DND-41 (cell line): ENCODE data around the gene SLC25A13.

Source experiments
- ATAC-seq: fragments of 200-7000 bp; cut with Tn5 transposase; 3 replicates; pipeline ENCODE4 v1.9.1; 2021; ENCODE audit warnings: low read depth; ENCODE audit not compliant: insufficient read depth
- DNase-seq: peaks from one replicate; pipeline ENCODE4 v3.0.0-alpha.2; 2020
- H2AFZ ChIP-seq: 2 replicates; pipeline ENCODE4 v1.6.0; 2012; ENCODE audit warnings: low read depth, low read length
- H3K27ac ChIP-seq: 2 replicates; pipeline ENCODE4 v1.5.1; 2012; ENCODE audit warnings: low read length, inconsistent platforms
- H3K27me3 ChIP-seq: fragments of 200-600 bp; sonication (generic); 2 replicates; pipeline ENCODE4 v1.6.0; 2012; ENCODE audit warnings: low read length, mild to moderate bottlenecking, inconsistent platforms; ENCODE audit not compliant: insufficient read depth, poor library complexity
- H3K36me3 ChIP-seq: 2 replicates; pipeline ENCODE4 v1.5.1; 2012; ENCODE audit warnings: low read length, inconsistent platforms; ENCODE audit not compliant: insufficient read depth
- H3K4me1 ChIP-seq: 2 replicates; pipeline ENCODE4 v1.5.1; 2012; ENCODE audit warnings: mild to moderate bottlenecking, low read length; ENCODE audit not compliant: insufficient read depth
- H3K4me2 ChIP-seq: 2 replicates; pipeline ENCODE4 v1.6.0; 2012; ENCODE audit warnings: mild to moderate bottlenecking, moderate library complexity, low read length, inconsistent platforms; ENCODE audit not compliant: insufficient read depth
- H3K4me3 ChIP-seq, 2 experiments: fragments of 200-600 bp in 1 of 2; shearing (Covaris generic) in 1 of 2; 2 replicates each; pipeline ENCODE4 v1.5.1; 2012 to 2016; ENCODE audit warnings: inconsistent platforms in 2 of 2, low read length in 2 of 2, mild to moderate bottlenecking in 2 of 2, low read depth in 1 of 2, moderate library complexity in 1 of 2
- H3K79me2 ChIP-seq: 2 replicates; pipeline ENCODE4 v1.6.0; 2012; ENCODE audit warnings: low read length, inconsistent platforms; ENCODE audit not compliant: insufficient read depth
- H3K9ac ChIP-seq: 2 replicates; pipeline ENCODE4 v1.6.0; 2012; ENCODE audit warnings: low read depth, mild to moderate bottlenecking, inconsistent platforms, low read length, moderate library complexity
- H3K9me3 ChIP-seq: 2 replicates; pipeline ENCODE4 v1.5.1; 2012; ENCODE audit warnings: low read length, moderate library complexity, mild to moderate bottlenecking, inconsistent platforms; ENCODE audit not compliant: insufficient read depth, severe bottlenecking
- H4K20me1 ChIP-seq: 2 replicates; pipeline ENCODE4 v1.6.0; 2012; ENCODE audit warnings: low read length; ENCODE audit not compliant: insufficient read depth
- CTCF ChIP-seq: IDR thresholded peaks from 2 replicates; pipeline ENCODE4 v1.5.1; 2012; ENCODE audit warnings: borderline replicate concordance, low read length, moderate library complexity, mild to moderate bottlenecking; ENCODE audit not compliant: poor library complexity, severe bottlenecking; ENCODE audit errors: extremely low read depth
- EZH2 ChIP-seq: IDR thresholded peaks from 3 replicates; pipeline ENCODE4 v1.6.1; 2012; ENCODE audit warnings: borderline replicate concordance, low read depth, mild to moderate bottlenecking, moderate library complexity, low read length, inconsistent platforms; ENCODE audit not compliant: severe bottlenecking

Gene SLC25A13

DNA sequence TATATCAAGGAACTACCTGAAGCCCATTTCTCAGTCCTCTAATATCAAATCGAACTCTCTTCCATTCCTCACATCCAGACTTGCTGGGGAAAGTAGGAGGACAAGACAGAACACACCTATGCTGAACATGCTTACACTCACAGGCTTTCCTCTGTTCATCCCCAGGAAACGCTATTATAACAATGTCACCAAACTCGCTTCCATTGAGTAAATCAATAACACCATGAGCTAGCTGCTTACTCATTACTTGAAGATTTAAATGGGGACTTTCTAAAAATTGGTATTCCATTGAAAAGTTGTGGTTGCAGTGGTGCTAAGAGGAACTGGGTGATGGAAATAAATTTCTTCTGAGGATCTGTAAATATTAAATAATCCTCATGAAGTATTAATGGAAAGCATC, 88.8 kb downstream of the SLC25A13 start:
- Histone ChIP-seq H3K9ac (no peak overlapping the region), H2AFZ (no peak overlapping the region), H3K4me2 (no peak overlapping the region), H3K9me3 (no peaks in the 10 kb centered on the region), H3K79me2 (no peaks in the 10 kb centered on the region), H3K36me3 (no peaks in the 10 kb centered on the region), H4K20me1 (no peaks in the 10 kb centered on the region), H3K4me3 (no peak overlapping the region), H3K27me3 (no peaks in the 10 kb centered on the region), H3K4me1 (no peaks in the 10 kb centered on the region), H3K27ac (no peak overlapping the region)
- no peak for DNase-seq
- TF ChIP-seq CTCF = no peak
- no peak for TF ChIP-seq EZH2
- no peak for ATAC-seq

DNA sequence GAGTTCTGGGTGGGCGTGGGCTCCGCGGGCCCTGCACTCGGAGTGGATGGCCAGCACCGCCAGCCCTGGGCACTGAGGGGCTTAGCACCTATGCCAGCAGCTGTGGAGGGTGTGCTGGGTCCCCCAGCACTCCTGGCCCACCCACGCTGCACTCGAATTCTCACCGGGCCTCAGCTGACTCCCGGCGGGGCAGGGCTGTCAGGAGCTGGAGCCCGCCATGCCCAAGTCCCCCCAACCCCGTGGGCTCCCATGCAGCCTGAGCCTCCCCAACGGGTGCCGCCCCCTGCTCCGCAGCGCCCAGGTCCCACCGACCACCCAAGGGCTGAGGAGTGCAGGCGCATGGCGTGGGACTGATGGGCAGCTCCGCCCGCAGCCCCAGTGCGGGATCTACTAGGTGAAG, 93.1 kb downstream of the SLC25A13 start:
- no peak overlapping the region for H3K4me3 ChIP-seq
- DNase-seq = no peak

GRCh38 chr7:96225251-96225650, 96.6 kb downstream of the SLC25A13 start:
- Histone ChIP-seq H3K9ac (no peak overlapping the region), H3K4me3 (no peak overlapping the region), H4K20me1 (no peaks in the 10 kb centered on the region), H3K36me3 (no peaks in the 10 kb centered on the region), H3K79me2 (no peaks in the 10 kb centered on the region), H3K27ac (no peak overlapping the region), H3K27me3 (no peaks in the 10 kb centered on the region), H3K4me1 (no peaks in the 10 kb centered on the region), H3K4me2 (no peak overlapping the region), H3K9me3 (no peaks in the 10 kb centered on the region), H2AFZ (no peak overlapping the region)
- DNase-seq (no peak), ATAC-seq (no peak)
- TF ChIP-seq CTCF (no peak), EZH2 (no peak)

More for the DNA sequence above, 93.1 kb downstream of the SLC25A13 start:
- H3K4me2 ChIP-seq = no peak overlapping the region
- H3K79me2 ChIP-seq = no peaks in the 10 kb centered on the region
- H3K27me3 ChIP-seq = no peaks in the 10 kb centered on the region
- no peak overlapping the region for H2AFZ ChIP-seq
- no peaks in the 10 kb centered on the region for H3K36me3 ChIP-seq
- no peak for ATAC-seq
- no peak overlapping the region for H3K27ac ChIP-seq
- H3K9me3 ChIP-seq = no peaks in the 10 kb centered on the region
- TF ChIP-seq EZH2 (no peak), CTCF (no peak)
- H3K4me1 ChIP-seq = no peaks in the 10 kb centered on the region
- no peaks in the 10 kb centered on the region for H4K20me1 ChIP-seq
- H3K9ac ChIP-seq = no peak overlapping the region

DNA sequence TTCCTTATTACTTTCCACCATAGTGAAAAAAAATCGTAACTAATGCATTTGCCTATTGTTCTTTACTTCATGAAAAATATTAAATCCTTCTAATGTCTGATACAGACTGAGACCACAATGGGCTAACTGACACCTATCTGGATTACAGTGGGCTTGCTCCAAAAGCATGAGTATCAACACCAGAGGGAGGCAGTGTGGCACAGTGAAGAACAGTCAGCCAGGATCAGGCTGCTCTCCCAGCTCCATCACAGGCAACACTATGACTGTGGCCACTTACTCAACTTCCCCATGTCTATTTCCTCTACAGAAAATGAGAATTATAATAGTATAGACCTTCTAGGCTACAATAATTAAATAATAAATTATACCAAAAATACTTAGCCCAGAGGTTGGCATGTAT, 97.2 kb downstream of the SLC25A13 start:
- TF ChIP-seq CTCF = peak; percentile 35
- TF ChIP-seq EZH2 = no peak
- Histone ChIP-seq H3K27ac (no peak overlapping the region), H3K4me3 (no peak overlapping the region), H3K79me2 (no peaks in the 10 kb centered on the region), H3K4me1 (no peaks in the 10 kb centered on the region), H4K20me1 (no peaks in the 10 kb centered on the region), H3K36me3 (no peaks in the 10 kb centered on the region), H3K9me3 (no peaks in the 10 kb centered on the region), H3K4me2 (no peak overlapping the region), H3K9ac (no peak overlapping the region), H3K27me3 (no peaks in the 10 kb centered on the region), H2AFZ (no peak overlapping the region)
- no peak for DNase-seq
- ATAC-seq = no peak
